ENCODE data around the gene ZDHHC4.

Gene ZDHHC4

GRCh38 chr7:6577369-6578113 is at the start of gene ZDHHC4:
TSS of gene ZDHHC4 (plus strand) at chr7:6577454. CDS start at chr7:6580562, 3,108 bp downstream.
- peak; percentile 87 for DNase-seq (ENCODE audit: low read depth)

GRCh38 chr7:6528401-6529130 is 48.7 kb upstream of the ZDHHC4 start:
- no peak for DNase-seq (ENCODE audit: low read depth)

GRCh38 chr7:6529643-6530042 is 47.6 kb upstream of the ZDHHC4 start:
- DNase-seq (ENCODE audit: low read depth) = no peak

DNA sequence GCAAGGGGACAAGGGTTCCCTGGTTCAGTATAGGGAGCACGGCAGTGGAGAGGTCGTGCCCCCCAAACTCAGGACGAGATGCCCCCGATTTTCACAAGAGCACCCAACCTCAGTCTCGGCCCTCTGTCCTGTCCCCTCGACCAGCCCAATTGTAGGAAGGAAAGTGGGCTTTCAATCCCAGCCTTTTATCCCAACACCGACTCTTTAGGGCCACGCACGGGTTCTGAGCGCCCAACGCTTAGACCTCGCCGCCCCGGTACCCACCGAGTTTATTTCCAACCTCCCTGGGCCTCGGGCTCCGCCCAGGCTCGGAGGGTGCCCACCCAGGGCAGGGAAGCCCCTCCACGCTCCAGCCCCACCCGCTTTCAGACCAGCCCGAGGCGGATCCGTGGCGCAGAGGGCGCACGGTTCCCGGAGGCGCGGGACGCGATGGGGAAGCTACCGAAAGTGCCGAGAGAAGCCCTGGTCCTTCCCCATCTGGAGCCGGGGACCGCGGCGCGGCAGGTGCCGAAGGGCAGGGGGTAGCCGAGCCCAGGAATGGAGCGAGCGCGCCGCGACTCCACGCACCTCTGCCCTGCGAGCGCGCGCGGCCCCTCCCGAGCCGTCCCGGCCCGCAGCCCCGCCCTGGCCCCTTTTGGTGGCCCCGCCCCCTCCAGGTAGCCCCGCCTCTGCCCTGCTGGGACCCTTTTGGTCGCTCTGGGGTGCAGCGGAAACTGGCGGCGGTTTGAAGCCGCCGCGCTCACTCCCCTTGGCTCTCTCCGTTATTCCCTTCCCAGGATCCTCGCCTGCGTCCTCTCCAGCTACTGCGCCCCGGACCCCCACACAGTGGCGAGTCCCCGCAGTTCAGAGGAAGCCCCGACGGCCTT is 46.4 kb upstream of the ZDHHC4 start:
- no peak for DNase-seq (ENCODE audit: low read depth)

DNA sequence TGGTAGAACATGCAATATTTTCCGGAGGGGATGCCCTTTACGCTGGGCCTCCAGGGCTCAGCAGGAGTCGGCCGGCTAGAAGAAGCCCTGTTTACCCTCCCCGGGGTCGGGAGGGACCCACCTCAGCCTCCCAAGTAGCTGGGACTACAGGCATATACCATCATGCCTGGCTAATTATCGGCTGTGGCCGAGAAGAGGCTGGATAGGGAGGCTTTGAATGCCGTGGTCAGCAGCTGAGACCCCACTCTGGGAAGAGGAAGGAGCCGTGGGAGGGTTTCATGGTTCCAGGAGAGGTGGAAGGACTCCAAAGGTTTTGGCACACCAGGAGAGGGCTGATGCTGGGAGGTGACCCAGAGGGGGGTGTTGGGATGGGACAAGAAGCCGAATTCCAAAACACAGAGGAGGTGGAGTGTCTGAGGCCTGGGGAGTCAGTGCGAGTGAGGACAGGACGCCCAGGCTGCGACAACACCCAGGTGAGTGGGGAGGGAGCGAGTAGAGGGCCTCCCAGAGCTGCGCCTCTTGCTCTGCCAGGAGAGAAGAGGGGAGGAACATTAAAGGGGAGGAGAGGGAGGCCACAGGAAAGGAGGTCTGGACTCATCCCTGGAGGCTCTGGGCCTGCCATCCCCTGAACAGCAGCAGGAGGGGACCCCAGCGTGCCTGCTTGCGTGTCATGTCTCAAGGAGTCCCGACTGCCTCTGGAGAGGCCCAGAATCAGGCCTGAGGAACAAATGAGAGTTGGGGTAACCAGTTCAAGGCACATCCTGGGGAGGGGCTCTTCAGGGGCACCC is 45.6 kb upstream of the ZDHHC4 start:
- no peak for DNase-seq (ENCODE audit: low read depth)

DNA sequence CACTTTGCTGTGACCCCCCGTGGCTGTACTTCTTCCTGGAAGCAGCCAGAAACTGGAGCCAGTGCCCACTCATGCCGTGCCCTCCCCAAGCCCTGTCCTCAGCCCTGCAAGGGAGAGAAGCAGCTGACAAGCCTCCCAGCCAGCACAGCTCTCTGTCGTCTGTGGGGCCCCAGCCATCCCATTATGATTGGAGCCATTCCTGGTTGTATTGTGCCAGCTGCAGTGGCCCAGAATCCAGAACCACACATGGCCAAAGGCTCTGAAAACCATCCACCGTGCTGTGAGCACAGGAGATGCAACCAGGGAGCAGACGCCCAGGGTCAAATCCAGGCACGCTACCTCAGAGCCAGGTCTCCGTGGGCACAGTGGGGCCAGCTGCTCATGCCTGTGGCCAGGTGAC is 44.7 kb upstream of the ZDHHC4 start:
- no peak for DNase-seq (ENCODE audit: low read depth)

GRCh38 chr7:6533893-6534495 is 43.3 kb upstream of the ZDHHC4 start:
- no peak for DNase-seq (ENCODE audit: low read depth)

- DNase-seq (ENCODE audit: low read depth) = peak; percentile 3
Observed at GRCh38 chr7:6536262-6537260, 40.7 kb upstream of the ZDHHC4 start.

DNA sequence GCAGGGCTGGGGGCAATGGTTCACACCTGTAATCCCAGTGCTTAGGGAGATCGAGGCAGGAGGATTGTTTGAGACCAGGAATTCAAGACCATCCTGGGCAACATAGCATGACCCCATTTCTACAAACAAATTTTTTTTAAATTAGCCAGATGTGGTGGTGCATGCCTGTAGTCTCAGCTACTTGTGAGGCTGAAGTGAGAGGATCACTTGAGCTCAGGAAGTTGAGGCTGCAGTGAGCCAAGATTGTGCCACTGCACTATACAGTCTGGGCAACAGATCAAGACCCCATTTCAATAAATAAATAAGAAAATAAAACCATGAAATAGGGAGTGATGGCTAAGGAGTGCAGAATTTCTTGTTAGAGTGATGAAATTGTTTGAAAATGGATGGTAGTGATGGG is 34.9 kb upstream of the ZDHHC4 start:
- DNase-seq (ENCODE audit: low read depth) = no peak

- no peak for DNase-seq (ENCODE audit: low read depth)
Observed at GRCh38 chr7:6545398-6546126, 31.7 kb upstream of the ZDHHC4 start.

DNA sequence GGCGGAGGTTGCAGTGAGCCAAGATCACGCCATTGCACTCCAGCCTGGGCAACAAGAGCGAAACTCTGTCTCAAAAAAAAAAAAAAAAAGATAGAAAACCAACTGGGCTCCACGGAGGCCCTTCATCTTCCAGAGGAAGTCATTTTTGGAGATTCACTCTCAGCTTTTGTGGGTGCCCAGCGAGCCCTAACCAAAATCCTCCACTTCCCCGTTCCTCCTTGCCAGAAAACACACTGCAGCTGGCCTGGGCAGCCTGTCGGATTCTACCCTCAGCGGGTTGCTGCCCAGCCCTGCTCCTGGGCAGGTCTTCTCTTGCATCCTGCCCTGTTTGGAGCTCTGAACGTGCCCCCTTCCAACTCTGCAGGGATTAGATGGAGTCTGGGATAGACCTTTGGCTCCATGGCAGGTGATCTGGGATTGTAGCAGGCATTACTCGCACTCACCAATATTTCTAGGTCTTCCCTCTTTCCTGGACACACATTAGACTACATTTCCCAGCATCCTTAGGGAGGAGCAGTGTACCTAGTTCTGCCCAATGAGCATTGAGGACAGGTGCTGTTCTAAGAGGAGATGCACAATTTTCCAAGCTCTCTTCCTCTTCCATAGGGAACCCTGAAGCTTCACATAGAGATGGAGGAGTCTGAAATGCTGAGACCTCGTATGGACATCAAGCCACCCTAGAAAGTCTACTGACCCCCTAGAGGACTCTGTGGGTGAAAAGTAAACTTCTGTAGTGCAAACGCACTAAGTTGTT is 30.6 kb upstream of the ZDHHC4 start:
- DNase-seq (ENCODE audit: low read depth) = no peak

- DNase-seq (ENCODE audit: low read depth) = no peak
Observed at GRCh38 chr7:6547400-6547799, 29.9 kb upstream of the ZDHHC4 start.

DNA sequence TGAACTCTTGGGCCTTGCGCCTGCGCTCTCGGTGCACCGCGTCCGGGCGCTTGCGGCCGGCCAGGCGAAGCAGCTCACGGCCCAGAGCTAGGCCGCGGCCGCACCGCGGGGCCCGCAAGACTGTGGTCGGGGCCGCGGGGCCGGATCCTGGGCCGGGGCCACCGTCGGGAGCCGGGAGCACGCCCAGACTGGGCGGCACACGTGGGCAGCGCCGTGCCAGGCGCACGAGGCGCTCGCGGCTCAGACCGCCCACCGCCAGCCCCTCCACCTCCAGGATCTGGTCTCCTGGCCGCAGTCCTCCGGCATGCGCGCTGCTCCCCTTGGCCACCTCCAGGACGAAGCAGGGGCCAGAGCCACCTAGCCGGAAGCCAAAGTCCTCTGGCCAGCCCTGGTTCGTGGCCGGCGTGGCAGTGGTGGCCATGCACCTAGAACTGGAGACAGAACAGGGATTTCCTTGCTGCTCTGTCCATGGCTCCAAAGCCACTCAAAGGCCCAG is 26.2 kb upstream of the ZDHHC4 start, which contains the start of gene GRID2IP:
Gene GRID2IP (minus strand): TSS at position 446 of the 496 bp plus-strand sequence. CDS start 25 bp downstream, at position 421.
- DNase-seq (ENCODE audit: low read depth) = no peak

GRCh38 chr7:6553448-6554044 is 23.7 kb upstream of the ZDHHC4 start:
- no peak for DNase-seq (ENCODE audit: low read depth)

- no peak for DNase-seq (ENCODE audit: low read depth)
Observed at GRCh38 chr7:6554848-6555247, 22.4 kb upstream of the ZDHHC4 start.

DNA sequence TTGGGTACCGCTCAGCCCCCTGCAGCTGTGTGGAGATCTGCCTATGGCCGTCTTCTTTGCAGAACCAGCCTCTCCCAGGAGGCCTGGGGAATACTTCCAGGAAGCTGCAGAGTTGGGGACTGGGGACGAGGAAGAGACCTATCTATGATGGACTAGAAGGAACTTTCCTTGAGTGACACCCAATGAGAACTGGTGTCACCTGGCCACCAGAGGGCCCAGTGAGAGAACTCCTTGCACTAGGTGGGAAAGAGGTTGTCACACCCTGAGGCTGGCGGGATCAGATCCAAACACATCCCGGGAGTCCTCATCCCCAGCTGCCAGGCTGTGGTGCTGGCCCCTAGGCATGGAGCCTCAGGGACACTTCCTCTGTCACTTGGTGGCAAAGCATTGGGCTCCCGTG is 21.1 kb upstream of the ZDHHC4 start:
- no peak for DNase-seq (ENCODE audit: low read depth)

DNA sequence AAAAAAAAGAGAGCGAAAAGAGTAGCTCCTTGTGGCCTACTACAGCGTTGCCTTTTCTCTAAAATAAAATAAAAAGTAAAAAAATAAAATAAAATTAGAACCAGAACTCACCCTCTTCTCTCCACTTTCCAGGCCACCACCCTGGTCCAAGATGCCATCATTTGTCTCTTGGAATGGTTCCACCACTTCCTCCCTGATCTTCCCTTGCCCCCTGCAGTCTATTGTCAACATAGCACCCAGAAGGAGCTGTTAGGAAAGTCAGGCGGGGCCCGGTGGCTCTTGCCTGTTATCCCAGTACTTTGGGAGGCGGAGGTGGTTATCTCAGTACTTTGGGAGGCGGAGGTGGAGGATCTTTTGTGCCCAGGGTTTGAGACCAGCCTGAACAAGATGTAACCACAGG is 18.4 kb upstream of the ZDHHC4 start:
- peak; percentile 32 for DNase-seq (ENCODE audit: low read depth)

GRCh38 chr7:6559896-6560295 is 17.4 kb upstream of the ZDHHC4 start:
- DNase-seq (ENCODE audit: low read depth) = no peak
